Bronchial epithelial cell (primary cell): ENCODE data around the gene FRMD4A. TPM values are rescaled to one million over a fixed set of nuclear protein-coding genes. Genes with fewer than 3 reads are reported as not detected.

Source experiments
- DNase-seq: peaks from one replicate; pipeline ENCODE4 v3.0.0-alpha.2; 2010; ENCODE audit warnings: low read depth
- FAIRE-seq: peaks from 2 replicates; lab custom pipeline; 2011; peaks lifted over from hg19 to GRCh38; lab: Jason Lieb, UNC
- H3K27me3 ChIP-seq: 2 replicates; pipeline ENCODE4 v1.5.1; 2011; ENCODE audit warnings: low read length; ENCODE audit not compliant: control insufficient read depth, insufficient read depth
- H3K36me3 ChIP-seq: 2 replicates; pipeline ENCODE4 v1.5.1; 2011; ENCODE audit warnings: low read length; ENCODE audit not compliant: control insufficient read depth, insufficient read depth
- H3K4me3 ChIP-seq: 2 replicates; pipeline ENCODE4 v1.5.1; 2011; ENCODE audit warnings: mild to moderate bottlenecking, low read depth, low read length, control low read depth
- CTCF ChIP-seq: IDR thresholded peaks from 2 replicates; pipeline ENCODE4 v1.5.1; 2011; ENCODE audit warnings: mild to moderate bottlenecking, moderate library complexity, low read length, control low read depth, inconsistent platforms; ENCODE audit not compliant: insufficient read depth, severe bottlenecking
- total RNA-seq: library from RNA; depleted of rRNA; stranded (reverse); fragments of >200 nt; gene quantifications from 2 replicates; pipeline ENCODE4 v1.2.1, GENCODE V29; 2014

Gene FRMD4A
- total RNA-seq, 1 donor from 2014 or later: 3.2 TPM

GRCh38 chr10:13686331-13686752 lies 644.4 kb downstream of the FRMD4A start:
- peaks cover 2% of the 10 kb centered on the region for H3K36me3 ChIP-seq
- no peak overlapping the region for H3K4me3 ChIP-seq
- FAIRE-seq (no peak), DNase-seq (peak; percentile 16)
- TF ChIP-seq CTCF: no peak
- H3K27me3 ChIP-seq: no peaks in the 10 kb centered on the region

- FAIRE-seq: no peak
- TF ChIP-seq CTCF: no peak
- DNase-seq: peak; percentile 61
- Histone ChIP-seq H3K4me3 (no peak overlapping the region), H3K27me3 (no peaks in the 10 kb centered on the region), H3K36me3 (peaks cover 2% of the 10 kb centered on the region)
These were observed 644.8 kb downstream of the FRMD4A start for GRCh38 chr10:13685885-13686284.

- no peak for FAIRE-seq
These were observed 645.8 kb downstream of the FRMD4A start for GRCh38 chr10:13684806-13685482.

GRCh38 chr10:13684252-13684791 lies 646.4 kb downstream of the FRMD4A start:
- no peak for FAIRE-seq

More at GRCh38 chr10:13684806-13685482, 645.8 kb downstream of the FRMD4A start:
- Histone ChIP-seq H3K4me3 (no peak overlapping the region), H3K27me3 (no peaks in the 10 kb centered on the region), H3K36me3 (peaks cover 2% of the 10 kb centered on the region)
- DNase-seq: no peak
- TF ChIP-seq CTCF: no peak

GRCh38 chr10:13683017-13683416 lies 647.7 kb downstream of the FRMD4A start:
- Histone ChIP-seq H3K27me3 (no peaks in the 10 kb centered on the region), H3K36me3 (peaks cover 2% of the 10 kb centered on the region), H3K4me3 (no peak overlapping the region)
- no peak for FAIRE-seq
- no peak for TF ChIP-seq CTCF
- DNase-seq: no peak

More at GRCh38 chr10:13684252-13684791, 646.4 kb downstream of the FRMD4A start:
- H3K27me3 ChIP-seq: no peaks in the 10 kb centered on the region
- peaks cover 2% of the 10 kb centered on the region for H3K36me3 ChIP-seq
- no peak for TF ChIP-seq CTCF
- no peak overlapping the region for H3K4me3 ChIP-seq
- DNase-seq: no peak
